HT-29 (cell line): ENCODE results near the gene PPP1R13B. TPM values are rescaled to one million over a fixed set of nuclear protein-coding genes. Genes with fewer than 3 reads are reported as not detected.

Experiments used
- DNase-seq: peaks from one replicate; pipeline ENCODE4 v3.0.0-alpha.2; 2015; ENCODE audit warnings: low spot score
- small RNA-seq: library from RNA; depleted of rRNA; stranded (forward); fragments of <200 nt; gene quantifications from one replicate; pipeline ENCODE3, GENCODE V24; 2014
- total RNA-seq: library from RNA; depleted of rRNA; stranded (reverse); fragments of >200 nt; shearing (Covaris generic); gene quantifications from 2 replicates; pipeline ENCODE4 v1.2.3, GENCODE V29; 2014; rRNA removed

Gene PPP1R13B
- total RNA-seq, 1 experiment from 2014 or later: 9.1 TPM

GRCh38 chr14:103685276-103686211 is 161.8 kb downstream of the PPP1R13B start:
- DNase-seq: no peak

GRCh38 chr14:103684871-103685270 is 162.5 kb downstream of the PPP1R13B start:
- no peak for DNase-seq

GRCh38 chr14:103684471-103684870 is 162.9 kb downstream of the PPP1R13B start:
- no peak for DNase-seq

Small RNA genes lying within 50 kb of the gene (small RNA-seq; reads per million reads assigned to genes)
- not detected for gene RF00019
- gene RF00280: not detected

Other genes starting within 250 kb of the PPP1R13B start
- gene KLC1, start 218.4 kb downstream of the PPP1R13B start, total RNA-seq: 93.5 and 102 TPM in 2 replicates
- 84.5 and 86.3 TPM in 2 replicates for gene XRCC3, start 132.1 kb downstream of the PPP1R13B start, total RNA-seq
- 37.6 and 40.0 TPM in 2 replicates for gene ZFYVE21, start 131.8 kb downstream of the PPP1R13B start, total RNA-seq
- gene TDRD9, start 80.9 kb upstream of the PPP1R13B start, total RNA-seq: 0.03 TPM in 1 of 2 replicates, not detected in the other
- gene RD3L, start 95.0 kb upstream of the PPP1R13B start, total RNA-seq: not detected in 2 replicates
- not detected in 2 replicates for gene ASPG, start 238.1 kb upstream of the PPP1R13B start, total RNA-seq